Measurements from ENCODE around the gene TMC4. TPM values are rescaled to one million over a fixed set of nuclear protein-coding genes. Genes with fewer than 3 reads are reported as not detected.

The TMC4 gene
- total and polyA plus RNA-seq, 2 experiments from 2014 or later: 2.3 to 7.8 TPM

- H3K4me1 ChIP-seq (ENCODE audit: insufficient read depth): no peaks in the 10 kb centered on the region
- H3K4me2 ChIP-seq: no peak overlapping the region
- H3K79me2 ChIP-seq (replicated peaks; ENCODE audit: insufficient read depth): no peaks in the 10 kb centered on the region
- no peaks in the 10 kb centered on the region for H3K9me2 ChIP-seq (ENCODE audit: insufficient read depth)
- TF ChIP-seq ETS1 (IDR thresholded peaks at IDR 0.05): no peak
- no peak for TF ChIP-seq EZH2 (IDR thresholded peaks at IDR 0.05; ENCODE audit: low read depth, unreplicated experiment)
- TF ChIP-seq ZNF331 (CRISPR knock-in tag; IDR thresholded peaks at IDR 0.05; ENCODE audit: low read depth): no peak
- TF ChIP-seq STAT1 (IDR thresholded peaks at IDR 0.05; ENCODE audit: unreplicated experiment): no peak
- TF ChIP-seq POLR2AphosphoS5 (IDR thresholded peaks at IDR 0.05; ENCODE audit: low read depth): no peak
- TF ChIP-seq ZNF462 (CRISPR knock-in tag; IDR thresholded peaks at IDR 0.05): no peak
- no peak for TF ChIP-seq ZNF114 (CRISPR knock-in tag; IDR thresholded peaks at IDR 0.05)
- no peak for TF ChIP-seq JUNB (IDR thresholded peaks at IDR 0.05; ENCODE audit: unreplicated experiment)
- TF ChIP-seq CTCF (conservative IDR thresholded peaks at IDR 0.05; ENCODE audit: low read depth in 2 of 2): no peak
- TF ChIP-seq EZH2phosphoT487 (IDR thresholded peaks at IDR 0.05; ENCODE audit: unreplicated experiment): no peak
- TF ChIP-seq REST (IDR thresholded peaks at IDR 0.05; ENCODE audit: unreplicated experiment): no peak
- TF ChIP-seq CREB1 (CRISPR knock-in tag; IDR thresholded peaks at IDR 0.05; ENCODE audit: low read depth): no peak
- no peak for TF ChIP-seq NANOG (IDR thresholded peaks at IDR 0.05; ENCODE audit: borderline replicate concordance)
- H2AFZ ChIP-seq: no peak overlapping the region
- ATAC-seq (no peak), DNase-seq (ENCODE audit: low spot score) (no peak)
- no peaks in the 10 kb centered on the region for H3K27me3 ChIP-seq (ENCODE audit: insufficient read depth)
- peaks cover 18% of the 10 kb centered on the region for H3K27me3 Mint-ChIP-seq (ENCODE audit: insufficient read depth, low read depth, poor library complexity)
- H3K4me3 ChIP-seq: no peak overlapping the region
- H4K20me1 ChIP-seq (replicated peaks; ENCODE audit: insufficient read depth): peaks cover 8% of the 10 kb centered on the region; the same call in 1 of the 2 replicates
- peaks cover 80% of the 10 kb centered on the region for H3K36me3 Mint-ChIP-seq (ENCODE audit: low read depth)
- H3K9me3 Mint-ChIP-seq: no peaks in the 10 kb centered on the region; the same call in 2 of the 3 replicates
- H3K4me1 Mint-ChIP-seq: no peaks in the 10 kb centered on the region; the same call in 2 of the 3 replicates
- H3K27ac ChIP-seq (ENCODE audit: low read depth): no peak overlapping the region
- peaks cover 9% of the 10 kb centered on the region for H3F3A ChIP-seq (replicated peaks; ENCODE audit: low read depth)
- peaks cover 24% of the 10 kb centered on the region for H3K36me3 ChIP-seq (ENCODE audit: insufficient read depth)
- H3K4me3 Mint-ChIP-seq: no peak overlapping the region
- no peak overlapping the region for H3K27ac Mint-ChIP-seq
Observed at GRCh38 chr19:54149021-54149812, 23.7 kb downstream of the TMC4 start.
